Measurements from ENCODE around the gene LAMB4.

LAMB4 gene

DNA sequence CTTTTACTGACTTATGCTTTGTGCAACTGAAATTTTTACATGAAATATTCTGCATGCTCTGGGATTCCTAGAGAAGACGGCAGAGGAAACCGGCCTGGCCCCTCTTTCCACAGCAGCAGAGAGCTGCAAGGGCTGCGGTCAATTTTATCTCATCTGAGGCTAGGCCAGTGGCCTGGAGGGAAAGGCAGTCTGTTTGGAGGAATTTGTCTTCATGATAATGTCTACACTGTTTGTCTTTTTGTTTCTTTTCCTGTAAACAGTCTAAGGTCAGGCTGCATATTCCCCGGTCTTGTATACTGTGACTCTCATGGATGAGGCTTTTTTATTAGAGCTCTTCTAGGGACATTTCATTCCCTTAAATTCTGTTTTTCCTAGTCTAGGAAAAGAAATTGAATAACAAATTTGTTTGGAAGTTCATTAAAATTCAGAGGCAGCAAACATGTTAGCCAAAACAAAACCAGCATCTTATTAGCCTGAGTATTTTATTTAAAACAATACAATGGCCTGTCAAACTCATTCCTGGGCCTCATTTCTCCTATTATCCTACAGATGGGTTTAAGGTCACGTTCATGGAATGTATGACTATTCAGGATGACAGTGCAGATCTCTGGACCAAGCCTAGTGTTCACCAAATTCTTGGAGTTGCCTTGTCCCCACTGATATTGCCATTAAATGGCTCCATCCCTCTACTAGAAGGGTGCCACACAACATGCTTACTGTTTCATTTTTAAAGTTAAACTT, 26.4 kb downstream of the LAMB4 start:
- no peak for DNase-seq

DNA sequence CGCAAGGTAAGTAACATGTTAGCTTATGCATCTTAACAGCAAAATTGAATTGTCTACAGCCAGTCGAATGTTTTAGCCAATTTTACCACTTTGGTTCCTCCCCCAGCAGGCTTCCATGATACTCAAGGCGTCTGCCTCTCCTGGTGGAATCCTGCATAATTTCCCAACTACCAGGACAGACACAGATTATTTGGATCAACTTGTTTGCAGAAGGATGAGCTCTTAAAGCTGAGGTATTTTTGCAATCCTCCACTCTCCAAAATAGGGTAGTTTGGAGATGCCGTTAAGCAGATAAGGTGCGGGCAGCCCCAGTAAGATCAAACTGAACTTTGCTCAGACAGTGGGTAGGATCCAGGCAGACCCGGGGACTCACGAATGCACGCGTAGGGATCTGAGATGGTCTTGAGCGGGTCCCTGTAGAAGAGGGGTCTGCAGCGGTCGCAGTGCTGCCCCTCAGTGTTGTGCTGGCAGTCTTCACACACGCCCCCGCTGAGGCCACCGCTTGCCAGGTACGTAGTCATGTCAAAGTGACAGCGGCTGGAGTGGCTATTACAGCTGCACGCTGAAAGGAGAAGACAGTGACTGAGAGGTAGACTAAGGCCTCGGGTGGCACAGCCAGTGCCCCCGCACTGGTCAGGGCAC, 27.4 kb downstream of the LAMB4 start:
- DNase-seq: no peak

GRCh38 chr7:108101759-108102158, 28.4 kb downstream of the LAMB4 start:
- DNase-seq: no peak

DNA sequence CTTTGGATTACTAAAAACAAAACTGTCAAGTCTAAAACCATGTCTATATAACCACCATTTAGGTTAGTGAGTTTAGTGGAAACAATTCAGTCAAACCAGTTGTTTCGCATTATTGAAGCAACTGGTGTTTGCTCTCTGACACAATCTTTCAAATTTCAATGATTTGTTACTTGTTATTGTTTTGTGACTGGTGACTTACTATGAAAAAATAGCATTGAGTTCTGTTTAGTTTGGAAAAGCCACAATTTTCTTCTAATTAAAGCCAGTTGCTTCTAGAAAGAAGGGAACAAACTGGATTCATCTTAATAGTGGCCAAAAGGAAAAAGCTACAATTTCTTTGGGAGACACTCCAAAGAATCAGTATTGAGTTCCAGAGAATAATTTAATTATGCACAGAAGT, 30.4 kb downstream of the LAMB4 start:
- DNase-seq: peak; percentile 9

GRCh38 chr7:108097703-108098102, 32.5 kb downstream of the LAMB4 start:
- no peak for DNase-seq

- DNase-seq: no peak
Observed at GRCh38 chr7:108096996-108097395, 33.2 kb downstream of the LAMB4 start.

- no peak for DNase-seq
Observed at GRCh38 chr7:108094933-108095710, 35.0 kb downstream of the LAMB4 start.

DNA sequence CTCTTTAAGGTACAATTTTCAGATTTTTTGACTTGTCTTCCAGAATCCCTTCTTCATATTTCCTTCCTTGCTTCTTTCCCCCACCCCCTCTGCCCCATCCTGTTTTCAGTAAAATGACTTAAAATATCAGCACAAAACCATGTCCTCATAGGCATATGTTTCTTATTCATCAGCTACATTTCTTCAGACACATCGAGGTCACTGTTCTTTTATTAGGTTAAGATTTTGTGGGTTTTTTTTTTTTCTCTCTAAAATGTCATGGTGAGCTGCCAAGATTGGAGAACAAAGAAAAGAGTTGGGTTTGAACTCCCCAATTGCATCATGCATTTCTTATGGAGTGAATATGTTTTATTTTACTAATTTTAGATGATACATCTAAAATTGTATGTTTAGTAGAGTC, 35.8 kb downstream of the LAMB4 start:
- no peak for DNase-seq

GRCh38 chr7:108093851-108094331, 36.3 kb downstream of the LAMB4 start:
- no peak for DNase-seq

DNA sequence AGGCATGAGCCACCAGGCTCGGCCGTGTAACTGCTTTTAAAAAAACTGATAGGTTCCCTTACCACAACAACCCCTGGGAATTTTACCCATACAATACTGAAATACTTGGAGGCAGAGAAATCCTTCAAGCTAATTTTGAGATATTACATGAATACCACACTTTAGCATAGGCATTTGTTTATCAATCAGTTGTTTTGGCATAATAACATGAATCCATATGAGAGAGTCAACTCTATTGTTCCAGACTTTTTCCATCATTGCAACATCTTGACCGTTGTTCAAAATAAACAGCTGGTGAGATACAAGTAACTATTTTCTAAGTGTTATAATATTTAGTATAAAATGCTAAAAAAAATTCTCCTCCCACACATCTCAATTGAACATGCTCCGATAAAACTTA, 36.8 kb downstream of the LAMB4 start:
- no peak for DNase-seq

DNA sequence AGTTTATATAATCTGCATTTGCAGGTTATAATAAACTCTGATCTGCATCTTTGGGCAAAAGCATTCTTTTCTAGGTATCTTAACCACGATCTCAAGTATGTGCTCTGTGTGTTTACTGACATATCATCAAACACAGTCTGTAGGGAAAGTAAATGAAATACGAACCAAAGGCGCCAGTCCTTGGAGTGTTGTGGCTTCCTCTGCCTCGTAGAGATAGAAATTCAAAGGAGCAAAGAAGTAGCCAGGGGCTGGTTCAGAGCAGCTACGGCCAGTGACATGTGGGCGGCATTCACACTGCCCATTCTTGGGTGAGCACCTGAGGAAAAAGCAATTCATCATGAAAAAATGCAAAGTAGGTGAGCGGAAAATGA, 38.7 kb downstream of the LAMB4 start:
- no peak for DNase-seq

GRCh38 chr7:108090791-108091460, 39.2 kb downstream of the LAMB4 start:
- no peak for DNase-seq

- DNase-seq: no peak
Observed at GRCh38 chr7:108089381-108089780, 40.8 kb downstream of the LAMB4 start.

- DNase-seq: no peak
Observed at GRCh38 chr7:108088729-108089128, 41.4 kb downstream of the LAMB4 start.

GRCh38 chr7:108087778-108088177, 42.4 kb downstream of the LAMB4 start:
- no peak for DNase-seq

DNA sequence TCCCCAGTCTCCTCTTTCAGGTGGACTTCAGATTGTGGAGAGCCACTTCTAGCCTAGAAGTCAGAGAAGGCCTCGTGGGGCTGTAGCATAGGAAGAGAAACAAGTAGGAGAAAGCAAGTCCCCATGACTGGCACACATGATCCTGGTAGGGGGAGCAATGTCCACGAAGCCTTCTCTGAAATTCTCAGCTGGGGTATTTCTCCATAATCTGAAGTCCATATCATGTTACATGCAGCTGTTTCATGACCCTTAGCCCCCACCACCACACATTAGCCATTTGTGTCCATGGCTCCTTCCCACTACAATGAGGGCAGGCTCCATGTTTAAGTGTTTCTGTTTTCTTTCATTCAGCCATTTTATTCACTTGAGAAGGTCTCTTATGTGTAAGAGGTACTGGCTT, 43.2 kb downstream of the LAMB4 start:
- DNase-seq: no peak

- DNase-seq: no peak
Observed at GRCh38 chr7:108086546-108086945, 43.6 kb downstream of the LAMB4 start.

- DNase-seq: no peak
Observed at GRCh38 chr7:108083980-108084379, 46.2 kb downstream of the LAMB4 start.

GRCh38 chr7:108079648-108080591, 50.2 kb downstream of the LAMB4 start:
- no peak for DNase-seq

DNA sequence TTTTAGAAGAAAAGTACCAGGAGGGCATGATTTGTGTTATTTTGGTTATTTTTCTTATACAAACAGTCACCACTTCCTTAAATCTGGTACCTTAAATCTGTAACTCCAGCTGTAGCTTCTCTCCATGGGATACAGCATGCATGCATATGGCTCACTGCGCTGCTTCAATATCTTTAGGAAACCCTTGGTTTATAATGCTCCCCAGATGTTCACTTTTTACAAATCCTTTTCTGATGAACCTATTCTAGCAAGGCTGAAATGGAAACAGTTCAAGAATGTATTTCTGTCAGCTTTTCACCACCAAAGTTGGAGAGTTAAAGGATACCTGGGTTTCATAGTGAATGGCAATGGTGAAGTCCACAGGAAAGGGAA, 50.9 kb downstream of the LAMB4 start:
- no peak for DNase-seq

DNA sequence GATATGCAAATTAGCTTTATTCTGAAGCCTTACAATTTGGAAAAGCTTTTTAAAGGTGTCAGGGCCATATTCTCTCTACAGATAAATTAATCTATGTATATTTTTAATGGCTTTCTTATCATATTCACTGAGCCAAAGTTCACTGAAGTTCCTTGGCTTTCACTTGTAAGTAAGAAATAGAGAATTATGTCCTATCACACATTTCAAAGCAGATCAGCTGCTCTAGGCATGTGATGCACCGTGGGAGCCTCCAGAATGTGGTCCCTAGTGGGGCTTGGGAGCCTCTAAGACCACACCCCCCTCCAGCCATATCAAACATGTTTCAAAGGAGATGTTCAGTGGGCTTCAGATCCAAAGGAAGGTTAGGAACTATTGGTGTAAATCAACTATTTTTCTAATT, 51.5 kb downstream of the LAMB4 start:
- DNase-seq: no peak

DNA sequence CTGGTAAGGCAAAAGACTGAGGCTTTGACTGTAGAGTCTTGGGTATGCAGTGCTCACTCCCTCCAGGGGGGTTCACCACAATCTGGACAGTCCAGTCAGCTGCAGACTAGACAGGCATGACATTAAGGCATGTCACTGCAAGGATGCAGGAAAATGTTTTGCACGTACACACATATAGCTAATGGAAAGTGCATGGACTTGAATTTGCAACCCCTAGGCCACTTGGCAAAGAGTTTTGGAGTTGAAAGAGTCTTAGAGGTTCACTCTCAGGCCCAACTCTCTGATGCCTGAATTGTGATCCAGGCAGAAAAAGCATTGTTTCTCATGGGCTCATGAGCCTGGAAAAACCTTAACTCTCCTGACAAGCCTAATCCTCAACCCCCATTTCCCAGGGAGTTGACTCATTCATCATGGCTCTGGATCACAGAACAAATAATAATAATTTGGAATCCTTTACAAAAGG, 51.9 kb downstream of the LAMB4 start:
- no peak for DNase-seq
